Measurements from ENCODE around the gene SIVA1. TPM values are rescaled to one million over a fixed set of nuclear protein-coding genes. Genes with fewer than 3 reads are reported as not detected.

The SIVA1 gene
- total RNA-seq, 5 donors from 2014 or later (not counting 1 experiment from before 2014, with no cell fraction given) = 62.3 to 93.5 (median 79.5) TPM

DNA sequence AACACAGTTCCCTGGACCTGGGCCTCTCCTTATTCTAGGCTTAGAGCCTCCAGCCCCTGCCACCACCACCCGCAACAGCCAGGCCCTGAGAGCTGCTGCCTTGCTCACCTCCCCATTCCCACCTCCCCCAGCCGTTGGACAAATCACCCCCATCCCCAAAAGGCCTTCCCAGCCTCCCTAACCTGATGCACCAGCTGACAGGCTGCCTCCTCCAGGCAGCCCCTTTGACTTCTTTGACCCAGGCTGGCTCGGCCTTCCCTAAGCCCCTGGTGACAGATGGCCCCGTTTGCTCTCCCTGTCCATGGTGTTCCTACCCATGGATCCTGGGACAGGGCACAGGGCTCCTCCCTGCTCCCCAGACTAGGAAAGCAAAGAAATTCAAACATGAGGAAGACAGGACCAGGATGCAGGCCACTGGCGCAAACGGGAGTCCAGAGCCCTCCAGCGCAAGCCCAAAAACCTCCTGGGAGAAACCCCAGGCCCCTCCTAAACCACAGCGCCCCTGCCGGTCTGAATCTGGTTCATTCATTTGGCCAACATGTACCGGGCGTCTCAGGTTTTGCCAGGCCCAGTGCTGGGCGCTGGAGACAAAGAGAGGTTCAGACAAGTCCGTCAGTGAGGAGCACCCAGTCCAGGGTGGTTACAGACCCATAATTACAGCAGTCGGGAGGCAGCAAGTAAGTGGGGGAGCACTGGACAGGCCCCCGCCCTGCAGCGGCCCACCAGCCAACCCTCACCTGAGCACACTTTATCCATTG lies 40.2 kb downstream of the SIVA1 start:
- Histone ChIP-seq H3K4me1 (ENCODE audit: control insufficient read depth in 1 of 2, extremely low read depth in 1 of 2, insufficient read depth in 2 of 2, low read length in 2 of 2) (peaks cover 6 to 73% of the 10 kb centered on the region in 2 experiments), H3K27ac (ENCODE audit: low read length) (no peak overlapping the region), H3K36me3 (ENCODE audit: control insufficient read depth in 2 of 2, extremely low read depth in 1 of 2, insufficient read depth in 1 of 2, low read length in 1 of 2) (peaks cover 5 to 26% of the 10 kb centered on the region in 2 donors), H3K4me3 (ENCODE audit: control insufficient read depth in 1 of 2, extremely low read depth in 1 of 2, low read length in 1 of 2) (no peak overlapping the region), H3K27me3 (replicated peaks in 1 of 2; ENCODE audit: control insufficient read depth in 2 of 2, extremely low read depth in 1 of 2, insufficient read depth in 2 of 2, low read length in 1 of 2) (no peaks in the 10 kb centered on the region), H3K9me3 (no peaks in the 10 kb centered on the region)
- H3K9me3 Mint-ChIP-seq = no peaks in the 10 kb centered on the region
- H3K4me3 Mint-ChIP-seq = peak overlapping the region; percentile 83 to 91 (median 85)
- no peaks in the 10 kb centered on the region for H3K27me3 Mint-ChIP-seq
- peaks cover 3% of the 10 kb centered on the region for H3K36me3 Mint-ChIP-seq
- peak overlapping the region; percentile 36 to 85 for H3K27ac Mint-ChIP-seq
- H3K4me1 Mint-ChIP-seq = peaks cover 39 to 53% (median 45%) of the 10 kb centered on the region in 3 donors
- no peak for ATAC-seq (replicated peaks in 1 of 4)
- ChIA-PET POLR2A (no interaction called here), CTCF (no interaction called here)
- WGBS (ENCODE audit: insufficient coverage) = 94% methylated on average over 16 of the region's 16 CpGs
- no peak for DNase-seq

DNA sequence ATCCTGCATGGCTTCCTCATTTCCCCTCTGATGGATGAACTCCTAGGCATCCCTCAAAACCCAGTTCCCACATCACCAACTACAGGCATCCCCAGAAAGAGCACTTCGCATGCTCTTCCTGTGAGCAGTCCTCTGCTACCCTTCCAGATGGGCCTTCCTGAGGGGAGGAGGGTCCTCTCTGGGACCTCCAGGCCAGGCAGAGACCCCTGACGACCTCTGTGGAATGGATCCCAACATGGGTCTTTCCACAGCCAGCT lies 40.7 kb downstream of the SIVA1 start:
- Histone ChIP-seq H3K4me1 (ENCODE audit: control insufficient read depth in 1 of 2, extremely low read depth in 1 of 2, insufficient read depth in 2 of 2, low read length in 2 of 2) (peaks cover 6 to 68% of the 10 kb centered on the region in 2 experiments), H3K27ac (ENCODE audit: low read length) (no peak overlapping the region), H3K36me3 (ENCODE audit: control insufficient read depth in 2 of 2, extremely low read depth in 1 of 2, insufficient read depth in 1 of 2, low read length in 1 of 2) (peaks cover 5 to 26% of the 10 kb centered on the region in 2 donors), H3K9me3 (no peaks in the 10 kb centered on the region), H3K4me3 (ENCODE audit: control insufficient read depth in 1 of 2, extremely low read depth in 1 of 2, low read length in 1 of 2) (no peak overlapping the region), H3K27me3 (replicated peaks in 1 of 2; ENCODE audit: control insufficient read depth in 2 of 2, extremely low read depth in 1 of 2, insufficient read depth in 2 of 2, low read length in 1 of 2) (no peaks in the 10 kb centered on the region)
- DNase-seq (no peak), ATAC-seq (replicated peaks in 1 of 4) (no peak)
- H3K36me3 Mint-ChIP-seq = peaks cover 3% of the 10 kb centered on the region
- H3K4me1 Mint-ChIP-seq = peaks cover 39 to 51% (median 42%) of the 10 kb centered on the region in 3 donors
- no peaks in the 10 kb centered on the region for H3K27me3 Mint-ChIP-seq
- POLR2A ChIA-PET = no interaction called here
- CTCF ChIA-PET = no interaction called here
- peak overlapping the region; percentile 83 to 91 (median 85) for H3K4me3 Mint-ChIP-seq
- H3K27ac Mint-ChIP-seq = peak overlapping the region; percentile 36 to 85
- WGBS (ENCODE audit: insufficient coverage) = 83% methylated on average over 2 of the region's 2 CpGs
- no peaks in the 10 kb centered on the region for H3K9me3 Mint-ChIP-seq

DNA sequence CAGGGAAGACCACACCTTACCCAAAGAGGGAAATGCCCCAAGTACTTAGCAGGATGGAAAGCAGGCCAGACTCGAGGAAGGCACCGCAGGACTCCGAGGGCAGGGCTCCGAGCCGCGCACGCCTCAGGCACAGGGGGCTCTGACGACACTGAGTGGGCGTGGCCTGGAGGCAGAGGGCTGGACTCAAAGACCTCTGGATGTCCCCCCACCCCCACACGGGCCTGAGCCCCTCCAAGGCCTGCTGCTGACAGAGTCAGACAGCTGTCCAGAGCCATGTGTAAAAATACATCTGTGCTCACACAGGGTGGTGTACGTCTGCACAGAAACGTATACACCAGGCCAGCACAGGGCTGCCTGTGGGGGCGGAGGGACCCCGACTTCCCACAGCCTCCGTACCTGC lies 41.2 kb downstream of the SIVA1 start:
- ATAC-seq (replicated peaks in 1 of 4) = peak in 1 of 4 experiments; percentile 12
- ChIA-PET CTCF (no interaction called here), POLR2A (no interaction called here)
- no peaks in the 10 kb centered on the region for H3K9me3 Mint-ChIP-seq
- H3K4me1 ChIP-seq (ENCODE audit: control insufficient read depth in 1 of 2, extremely low read depth in 1 of 2, insufficient read depth in 2 of 2, low read length in 2 of 2) = peaks cover 6 to 64% of the 10 kb centered on the region in 2 experiments
- 25% methylated on average over 12 of the region's 15 CpGs for WGBS (ENCODE audit: insufficient coverage)
- H3K27me3 ChIP-seq (replicated peaks in 1 of 2; ENCODE audit: control insufficient read depth in 2 of 2, extremely low read depth in 1 of 2, insufficient read depth in 2 of 2, low read length in 1 of 2) = no peaks in the 10 kb centered on the region
- H3K9me3 ChIP-seq = no peaks in the 10 kb centered on the region
- peaks cover 5 to 26% of the 10 kb centered on the region in 2 donors for H3K36me3 ChIP-seq (ENCODE audit: control insufficient read depth in 2 of 2, extremely low read depth in 1 of 2, insufficient read depth in 1 of 2, low read length in 1 of 2)
- no peak overlapping the region for H3K27ac ChIP-seq (ENCODE audit: low read length)
- DNase-seq = peak in 11 of 35 experiments; percentile 22 to 50 (median 28)
- H3K36me3 Mint-ChIP-seq = peaks cover 3% of the 10 kb centered on the region
- H3K27ac Mint-ChIP-seq = peak overlapping the region; percentile 80 to 85
- peak overlapping the region; percentile 69 to 75 for H3K4me3 ChIP-seq (ENCODE audit: control insufficient read depth in 1 of 2, extremely low read depth in 1 of 2, low read length in 1 of 2)
- H3K4me3 Mint-ChIP-seq = peak overlapping the region; percentile 83 to 91 (median 85)
- H3K27me3 Mint-ChIP-seq = no peaks in the 10 kb centered on the region
- H3K4me1 Mint-ChIP-seq = peaks cover 40 to 51% (median 42%) of the 10 kb centered on the region in 3 donors

DNA sequence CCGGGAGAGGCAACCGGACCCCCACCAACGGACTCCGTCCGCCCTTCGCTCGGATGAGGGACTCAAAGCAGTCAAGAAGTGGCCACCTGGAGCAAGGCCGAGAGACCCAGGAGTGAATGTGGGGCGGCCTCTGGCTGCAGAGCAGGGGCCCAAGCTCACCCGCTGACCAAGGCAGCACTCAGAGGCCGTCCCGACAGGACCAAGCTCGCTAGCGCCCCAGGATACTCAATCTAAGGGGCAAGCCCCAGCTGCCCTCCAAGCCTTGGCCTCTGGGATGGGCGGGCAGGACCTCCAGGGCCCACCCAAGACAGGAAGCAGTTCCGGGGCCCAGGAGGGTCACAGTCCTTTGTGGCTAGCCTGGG lies 41.7 kb downstream of the SIVA1 start:
- no peak for DNase-seq
- peak in 2 of 4 experiments; percentile 1 for ATAC-seq (replicated peaks in 1 of 4)
- Mint-ChIP-seq H3K27ac (peak overlapping the region; percentile 80 to 85), H3K4me1 (peaks cover 44 to 52% (median 45%) of the 10 kb centered on the region in 3 donors), H3K4me3 (peak overlapping the region; percentile 83 to 91 (median 85)), H3K36me3 (peaks cover 3% of the 10 kb centered on the region), H3K9me3 (no peaks in the 10 kb centered on the region), H3K27me3 (no peaks in the 10 kb centered on the region)
- Histone ChIP-seq H3K27ac (ENCODE audit: low read length) (no peak overlapping the region), H3K27me3 (replicated peaks in 1 of 2; ENCODE audit: control insufficient read depth in 2 of 2, extremely low read depth in 1 of 2, insufficient read depth in 2 of 2, low read length in 1 of 2) (no peaks in the 10 kb centered on the region), H3K36me3 (ENCODE audit: control insufficient read depth in 2 of 2, extremely low read depth in 1 of 2, insufficient read depth in 1 of 2, low read length in 1 of 2) (peaks cover 5 to 24% of the 10 kb centered on the region in 2 donors), H3K4me3 (ENCODE audit: control insufficient read depth in 1 of 2, extremely low read depth in 1 of 2, low read length in 1 of 2) (peak overlapping the region; percentile 69 to 75), H3K9me3 (no peaks in the 10 kb centered on the region), H3K4me1 (ENCODE audit: control insufficient read depth in 1 of 2, extremely low read depth in 1 of 2, insufficient read depth in 2 of 2, low read length in 2 of 2) (peaks cover 6 to 63% of the 10 kb centered on the region in 2 experiments)
- WGBS (ENCODE audit: insufficient coverage) = 31% methylated on average over 16 of the region's 16 CpGs
- POLR2A ChIA-PET = no interaction called here
- CTCF ChIA-PET = interaction anchor here in 1 of 2 donors (0.5 kb wide), 1 partner anchor 18 kb away, joined by 11 read pairs; no protein-coding TSS in a partner anchor

DNA sequence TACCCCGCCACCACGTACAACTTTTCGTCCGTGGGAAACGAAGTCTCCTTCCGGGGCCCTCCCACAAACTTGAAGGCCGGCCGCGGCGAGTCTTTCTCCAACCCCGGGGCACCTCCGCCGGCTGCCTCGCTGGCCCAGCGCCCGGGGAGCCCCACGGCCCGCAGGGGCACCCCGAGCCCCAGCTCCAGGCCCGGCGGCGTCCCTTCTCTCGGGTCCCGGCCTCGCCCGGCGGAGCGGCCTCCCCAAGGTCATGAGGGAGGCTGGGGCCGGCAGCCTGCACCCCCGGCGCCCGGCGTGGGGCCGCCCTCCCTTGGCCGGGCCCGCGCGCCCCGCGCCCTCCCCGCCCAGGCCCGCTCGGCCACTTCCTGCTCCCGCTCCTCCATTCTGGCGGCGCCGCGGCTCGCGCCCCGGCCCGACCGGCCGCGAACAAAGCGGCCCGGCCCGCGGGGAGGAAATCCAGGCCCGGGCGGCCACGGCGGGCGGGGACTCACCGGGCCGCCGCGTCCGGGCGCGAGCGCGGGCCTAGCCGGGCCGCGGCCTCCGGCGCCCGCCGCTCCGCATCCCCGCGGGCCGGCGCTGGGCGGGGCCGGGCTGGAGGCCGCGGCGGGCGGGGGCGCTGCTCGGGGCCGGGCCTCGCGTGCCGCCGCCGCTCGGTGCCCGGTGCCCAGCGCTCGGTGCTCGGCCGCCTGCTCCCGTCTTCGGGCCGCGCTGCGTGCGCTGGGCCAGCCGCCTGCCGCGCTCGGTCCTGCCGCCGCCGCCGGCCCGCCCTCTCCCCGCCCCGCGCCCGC lies 42.2 kb downstream of the SIVA1 start, which contains the start of gene AKT1:
Gene AKT1 (minus strand): TSS at position 756 of the 788 bp plus-strand sequence. CDS start 3,105 bp downstream, outside the sequence.
- CTCF ChIA-PET = interaction anchor here in 1 of 2 donors (0.5 kb wide), 1 partner anchor 18 kb away, joined by 11 read pairs; no protein-coding TSS in a partner anchor
- under 1% methylated on average over 111 of the region's 124 CpGs for WGBS (ENCODE audit: insufficient coverage)
- Histone ChIP-seq H3K36me3 (ENCODE audit: control insufficient read depth in 2 of 2, extremely low read depth in 1 of 2, insufficient read depth in 1 of 2, low read length in 1 of 2) (peaks cover 5 to 18% of the 10 kb centered on the region in 2 donors), H3K27me3 (replicated peaks in 1 of 2; ENCODE audit: control insufficient read depth in 2 of 2, extremely low read depth in 1 of 2, insufficient read depth in 2 of 2, low read length in 1 of 2) (no peaks in the 10 kb centered on the region), H3K4me1 (ENCODE audit: control insufficient read depth in 1 of 2, extremely low read depth in 1 of 2, insufficient read depth in 2 of 2, low read length in 2 of 2) (peaks cover 6 to 63% of the 10 kb centered on the region in 2 experiments), H3K27ac (ENCODE audit: low read length) (peak within 1 kb of the TSS; percentile 85), H3K9me3 (no peaks in the 10 kb centered on the region), H3K4me3 (ENCODE audit: control insufficient read depth in 1 of 2, extremely low read depth in 1 of 2, low read length in 1 of 2) (peak within 1 kb of the TSS; percentile 69 to 75)
- H3K27ac Mint-ChIP-seq = peak within 1 kb of the TSS; percentile 80 to 86
- DNase-seq (peak in 4 of 35 experiments; percentile 19 to 53 (median 22)), ATAC-seq (replicated peaks in 1 of 4) (peak; percentile 29 to 46 (median 42))
- POLR2A ChIA-PET = no interaction called here
- no peaks in the 10 kb centered on the region for H3K27me3 Mint-ChIP-seq
- peak within 1 kb of the TSS; percentile 83 to 91 (median 85) for H3K4me3 Mint-ChIP-seq
- H3K9me3 Mint-ChIP-seq = no peaks in the 10 kb centered on the region
- peaks cover 3% of the 10 kb centered on the region for H3K36me3 Mint-ChIP-seq
- peaks cover 45 to 50% (median 47%) of the 10 kb centered on the region in 3 donors for H3K4me1 Mint-ChIP-seq
